ENCODE results near the gene FIBCD1.

The FIBCD1 gene, protein sequence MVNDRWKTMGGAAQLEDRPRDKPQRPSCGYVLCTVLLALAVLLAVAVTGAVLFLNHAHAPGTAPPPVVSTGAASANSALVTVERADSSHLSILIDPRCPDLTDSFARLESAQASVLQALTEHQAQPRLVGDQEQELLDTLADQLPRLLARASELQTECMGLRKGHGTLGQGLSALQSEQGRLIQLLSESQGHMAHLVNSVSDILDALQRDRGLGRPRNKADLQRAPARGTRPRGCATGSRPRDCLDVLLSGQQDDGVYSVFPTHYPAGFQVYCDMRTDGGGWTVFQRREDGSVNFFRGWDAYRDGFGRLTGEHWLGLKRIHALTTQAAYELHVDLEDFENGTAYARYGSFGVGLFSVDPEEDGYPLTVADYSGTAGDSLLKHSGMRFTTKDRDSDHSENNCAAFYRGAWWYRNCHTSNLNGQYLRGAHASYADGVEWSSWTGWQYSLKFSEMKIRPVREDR

DNA sequence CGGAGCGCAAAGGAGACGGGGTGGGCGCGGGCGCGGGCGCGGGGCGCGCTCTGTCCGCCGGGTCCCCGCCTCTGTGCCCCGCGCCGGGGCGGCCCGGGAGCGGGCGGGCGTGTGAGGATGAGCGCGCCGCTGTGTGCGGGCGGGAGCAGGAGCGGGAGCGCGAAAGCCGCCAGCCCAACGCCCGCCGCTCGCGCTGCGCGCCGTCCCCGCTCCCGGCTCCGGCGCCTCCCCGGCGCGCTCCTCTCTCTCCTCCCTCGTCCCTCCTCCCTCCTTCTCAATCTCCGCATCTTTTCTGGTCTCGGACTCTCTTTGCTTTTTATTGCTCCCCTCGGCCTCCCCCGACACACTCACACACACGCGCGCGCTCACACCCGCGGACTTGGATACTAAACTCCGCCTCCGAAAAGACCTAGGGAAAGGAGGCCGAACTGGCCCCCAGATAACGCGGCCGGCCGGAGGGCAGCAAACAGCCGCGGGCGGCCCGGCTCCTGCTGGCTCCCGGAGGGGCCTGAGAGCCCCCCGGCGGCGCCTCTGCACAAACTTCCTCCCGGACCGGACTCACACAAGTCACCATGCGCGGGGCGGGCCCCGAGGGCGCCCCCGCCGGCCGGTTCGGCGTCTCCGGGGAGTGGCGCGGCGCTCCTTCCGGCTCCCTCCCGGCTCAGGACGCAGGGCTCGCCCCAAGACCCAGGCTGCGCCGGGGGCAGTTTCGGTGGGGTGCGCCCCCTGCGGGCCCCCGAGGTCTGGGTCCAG, at the start of gene FIBCD1:
Gene FIBCD1, minus strand, starts transcription at position 596 of the 753 bp plus-strand sequence. CDS start 640 bp downstream, outside the sequence.
- no peak for DNase-seq (ENCODE audit: low read depth, low spot score)

DNA sequence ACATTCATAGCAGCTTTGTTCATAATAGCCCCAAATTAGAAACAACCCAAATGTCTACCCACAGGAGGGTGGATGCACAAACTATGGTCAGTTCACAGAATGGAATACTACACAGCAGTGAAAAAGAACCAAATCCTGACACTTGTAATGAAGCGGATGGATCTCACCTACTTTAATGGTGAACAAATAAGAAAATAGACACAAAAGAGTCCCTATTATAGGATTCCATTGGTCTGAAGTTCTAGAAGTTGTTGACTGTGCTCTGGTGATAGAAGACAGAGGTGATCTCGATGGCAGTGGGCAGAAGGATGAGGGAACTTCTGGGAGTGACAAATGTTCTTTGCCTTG, 49.3 kb upstream of the FIBCD1 start:
- DNase-seq (ENCODE audit: low read depth, low spot score): no peak

DNA sequence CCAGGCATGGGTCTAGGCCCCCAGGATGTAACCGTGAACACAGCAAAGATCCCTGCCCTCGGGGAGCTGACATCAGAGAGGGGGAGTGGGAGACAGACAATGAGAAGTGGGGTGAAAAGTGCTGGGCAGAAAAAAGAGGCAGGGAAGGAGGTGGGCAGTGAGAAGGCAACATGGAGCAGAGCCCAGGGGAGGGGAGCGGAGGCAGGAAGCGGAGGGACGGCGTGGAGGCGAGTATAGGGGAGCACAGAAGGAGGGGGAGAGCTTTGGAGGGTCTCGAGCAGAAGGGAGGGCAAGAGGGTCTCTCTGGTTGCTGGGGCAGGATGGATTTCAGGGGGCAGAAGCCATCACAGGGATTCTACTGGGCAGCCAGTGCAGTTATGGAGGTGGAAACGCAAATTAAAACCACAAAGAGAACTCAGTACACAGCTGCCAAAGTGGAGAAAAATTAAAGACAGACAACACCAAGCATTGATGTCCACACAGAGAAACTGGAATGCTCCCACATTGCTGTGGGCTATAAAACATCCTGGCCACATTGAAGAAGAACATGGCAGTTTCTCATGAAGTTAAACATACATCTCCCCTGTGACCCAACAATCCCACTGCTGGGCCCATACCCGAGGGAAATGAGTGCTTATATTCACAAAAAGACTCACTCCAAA, 48.8 kb upstream of the FIBCD1 start:
- DNase-seq (ENCODE audit: low read depth, low spot score): no peak

DNA sequence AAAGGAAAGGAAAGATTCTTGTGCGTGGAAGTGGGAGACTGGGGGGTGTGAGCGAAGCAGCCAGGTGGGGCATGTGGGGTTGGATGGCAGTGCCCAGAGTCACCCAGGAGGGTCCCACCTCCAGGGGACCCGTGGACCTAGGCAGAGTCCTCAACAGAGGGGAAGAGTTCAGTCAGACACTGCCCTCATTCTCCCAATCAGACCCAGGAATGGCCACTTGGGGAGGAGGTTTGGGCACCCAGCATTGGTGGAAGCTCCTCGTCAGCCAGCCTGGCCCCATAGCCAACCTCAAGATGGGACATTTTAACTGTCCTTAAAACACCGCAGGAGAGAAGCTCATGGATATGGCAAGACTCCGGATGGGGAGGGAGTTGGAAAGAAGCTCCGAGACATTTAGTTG, 48.0 kb upstream of the FIBCD1 start:
- no peak for DNase-seq (ENCODE audit: low read depth, low spot score)

DNA sequence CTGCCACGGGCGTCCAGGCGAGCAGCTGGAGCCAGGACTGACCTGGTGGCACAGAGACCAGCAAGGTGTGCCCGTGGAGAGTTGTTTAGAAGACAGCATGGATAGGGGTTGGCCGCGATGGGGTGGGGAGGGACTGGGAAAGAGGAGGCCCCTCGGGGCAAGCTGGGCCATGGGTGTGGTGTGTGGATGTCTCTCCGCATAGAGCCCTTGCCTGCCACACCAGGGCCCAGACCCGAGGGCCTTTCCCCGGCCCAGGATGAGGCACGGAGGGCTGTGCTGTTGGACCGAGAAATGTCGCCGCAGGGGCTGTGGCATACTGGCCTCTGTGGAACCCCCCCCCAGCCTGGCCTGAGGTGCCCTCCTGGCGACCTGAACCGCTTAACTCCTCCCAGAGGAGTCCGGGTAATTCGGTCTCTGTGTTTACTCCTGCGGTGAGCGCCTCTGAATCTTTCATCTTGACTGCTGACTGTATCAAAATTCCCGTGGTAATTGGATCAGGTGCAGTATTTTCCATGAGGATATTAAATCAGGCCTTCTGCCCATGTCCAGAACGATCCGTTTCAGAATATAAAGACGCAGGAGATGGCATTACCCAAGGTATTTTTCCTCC, 47.4 kb upstream of the FIBCD1 start:
- no peak for DNase-seq (ENCODE audit: low read depth, low spot score)

DNA sequence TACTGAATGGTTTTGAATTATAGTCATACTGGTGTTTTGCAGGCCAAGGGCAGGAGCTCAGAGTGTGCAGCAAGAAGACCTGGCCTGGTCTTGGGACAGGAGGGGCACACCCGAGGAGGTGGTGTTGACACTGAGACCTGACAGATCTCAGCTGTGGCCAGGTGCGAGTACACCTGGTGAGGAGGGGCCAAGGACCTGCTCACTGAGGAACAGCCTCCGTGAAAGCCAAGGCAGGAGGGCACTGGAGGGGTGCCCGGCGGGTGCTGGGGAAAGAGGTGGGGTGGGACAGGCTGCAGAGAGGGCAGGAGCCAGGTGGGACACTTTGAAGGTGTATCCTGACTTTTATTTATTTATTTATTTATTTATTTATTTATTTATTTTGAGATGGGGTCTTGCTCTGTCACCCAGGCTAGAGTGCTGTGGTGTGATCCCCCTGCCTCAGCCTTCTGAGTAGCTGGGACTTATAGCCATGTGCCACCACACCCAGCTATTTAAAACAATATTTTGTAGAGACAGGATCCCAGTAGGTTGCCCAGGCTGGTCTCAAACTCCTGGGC, 46.6 kb upstream of the FIBCD1 start:
- DNase-seq (ENCODE audit: low read depth, low spot score): no peak

DNA sequence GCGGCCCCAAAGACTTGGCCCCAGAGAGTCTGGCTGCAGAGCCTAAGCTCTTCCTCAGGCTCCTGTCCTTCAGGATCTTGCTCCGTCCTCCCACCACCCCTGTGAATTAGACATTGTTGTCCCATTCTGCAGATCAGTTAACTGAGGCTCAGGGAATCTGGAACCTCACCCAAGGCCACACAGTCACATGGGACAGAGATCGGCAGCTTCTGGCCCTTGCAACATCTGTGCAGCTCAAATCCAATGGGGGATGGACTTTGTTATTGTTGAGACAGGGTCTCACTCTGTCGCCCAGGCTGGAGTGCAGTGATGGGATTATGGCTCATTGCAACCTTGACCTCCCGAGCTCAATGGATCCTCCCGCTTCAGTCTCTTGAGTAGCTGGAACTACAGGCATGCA, 46.0 kb upstream of the FIBCD1 start:
- DNase-seq (ENCODE audit: low read depth, low spot score): no peak

DNA sequence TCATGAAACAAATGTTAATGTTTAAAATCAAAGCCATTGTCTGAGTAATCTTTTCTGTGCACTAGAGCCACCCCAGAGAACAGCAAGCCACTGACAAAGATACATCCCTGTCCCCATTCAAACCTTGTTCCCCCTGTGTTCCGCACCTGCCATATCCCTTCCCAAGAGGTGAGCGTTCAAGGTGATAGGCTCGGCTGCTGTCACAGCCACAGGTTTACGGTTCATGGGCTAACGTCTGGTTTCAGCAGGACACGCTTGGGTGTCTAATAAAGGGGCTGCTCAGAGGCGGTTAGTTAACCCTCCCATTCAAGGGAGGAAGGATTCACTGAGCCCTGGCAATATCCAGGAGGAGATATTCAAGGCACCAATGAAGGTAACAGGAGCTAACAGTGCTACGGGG, 45.5 kb upstream of the FIBCD1 start:
- DNase-seq (ENCODE audit: low read depth, low spot score): no peak

DNA sequence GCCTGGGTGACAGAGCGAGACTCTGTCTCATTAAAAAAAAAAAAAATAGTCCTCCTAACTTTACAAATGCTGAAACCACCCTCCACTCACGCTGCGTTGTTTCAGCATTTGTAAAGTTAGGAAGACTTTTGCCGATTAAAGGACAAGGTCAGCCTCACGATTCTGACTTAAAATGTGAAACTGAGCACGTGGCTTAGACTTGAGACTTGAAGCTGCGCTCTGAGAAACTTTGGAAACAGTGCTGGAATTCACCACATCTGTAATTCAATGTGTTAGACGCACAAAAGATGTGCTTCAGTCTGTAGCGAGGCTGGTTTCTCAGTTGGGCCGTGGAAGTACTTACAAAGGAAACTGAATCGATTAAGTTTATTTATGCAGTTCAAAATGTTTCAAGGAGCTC, 44.9 kb upstream of the FIBCD1 start:
- no peak for DNase-seq (ENCODE audit: low read depth, low spot score)

DNA sequence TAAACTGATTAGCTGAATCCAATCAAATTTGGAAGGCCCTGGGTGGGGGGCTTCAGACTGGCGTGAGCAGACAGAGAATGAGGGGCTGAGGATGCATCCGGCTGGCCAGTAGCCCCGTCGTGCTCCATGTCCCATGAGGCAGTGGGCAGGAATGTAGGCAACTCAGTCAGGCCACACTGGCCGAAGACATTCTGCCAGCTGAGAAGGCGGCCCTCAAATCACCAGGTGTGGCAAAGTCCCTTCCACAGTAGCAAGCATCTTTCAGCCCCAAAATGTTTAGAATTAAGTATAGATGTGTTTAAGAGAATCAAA, 44.3 kb upstream of the FIBCD1 start:
- no peak for DNase-seq (ENCODE audit: low read depth, low spot score)

DNA sequence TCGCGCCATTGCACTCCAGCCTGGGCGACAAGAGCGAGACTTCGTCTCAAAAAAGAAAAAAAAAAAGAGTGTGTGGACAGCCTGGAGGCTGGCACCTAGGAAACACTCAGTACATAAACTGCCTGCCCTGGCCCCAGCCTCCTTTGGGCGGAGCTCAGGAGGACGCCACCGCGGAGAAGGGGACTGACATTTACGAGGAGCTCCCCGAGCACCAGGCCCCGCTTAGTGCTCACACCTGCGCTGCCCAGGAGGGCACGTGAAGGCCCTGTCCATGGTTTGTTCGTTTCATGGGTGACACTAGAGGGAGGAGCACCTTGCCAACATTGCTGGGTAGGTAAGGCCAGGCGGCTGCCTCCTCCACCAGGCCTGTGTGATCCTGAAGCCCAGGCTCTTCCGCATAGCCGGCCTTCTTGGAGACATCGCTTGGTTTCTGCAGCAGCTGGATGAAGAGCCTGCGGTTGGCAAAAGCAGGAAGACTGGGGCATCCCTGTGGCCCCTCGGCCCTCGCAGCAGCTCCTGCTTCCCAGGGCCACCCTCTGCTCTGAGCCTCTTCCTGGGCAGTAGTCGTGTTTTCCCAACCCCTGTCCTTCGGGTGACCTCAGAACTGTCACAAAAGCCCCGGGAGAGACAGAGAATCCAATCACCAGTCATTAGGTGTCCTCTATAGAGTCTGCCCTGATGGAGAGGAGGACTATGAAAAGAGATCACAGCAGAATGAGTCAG, 43.8 kb upstream of the FIBCD1 start:
- DNase-seq (ENCODE audit: low read depth, low spot score): no peak

DNA sequence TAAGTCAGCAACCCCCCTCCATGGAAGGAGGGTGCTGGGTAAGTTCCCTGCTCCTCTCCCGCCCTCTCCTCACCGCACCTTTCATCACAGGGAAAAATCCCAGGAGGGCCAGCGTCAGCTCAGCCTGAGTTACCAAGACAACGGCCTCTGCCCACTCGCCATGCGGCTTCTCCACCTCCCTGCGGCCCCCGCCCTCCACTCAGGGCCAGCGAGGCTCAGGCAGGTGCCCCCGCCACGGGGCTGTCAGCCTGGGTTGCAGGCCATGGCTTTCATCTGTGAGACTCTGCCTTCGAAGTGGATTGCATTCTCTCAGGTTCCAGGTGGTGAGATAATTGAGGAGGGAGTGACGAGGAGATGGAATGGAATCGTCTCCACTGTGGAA, 42.7 kb upstream of the FIBCD1 start:
- no peak for DNase-seq (ENCODE audit: low read depth, low spot score)

DNA sequence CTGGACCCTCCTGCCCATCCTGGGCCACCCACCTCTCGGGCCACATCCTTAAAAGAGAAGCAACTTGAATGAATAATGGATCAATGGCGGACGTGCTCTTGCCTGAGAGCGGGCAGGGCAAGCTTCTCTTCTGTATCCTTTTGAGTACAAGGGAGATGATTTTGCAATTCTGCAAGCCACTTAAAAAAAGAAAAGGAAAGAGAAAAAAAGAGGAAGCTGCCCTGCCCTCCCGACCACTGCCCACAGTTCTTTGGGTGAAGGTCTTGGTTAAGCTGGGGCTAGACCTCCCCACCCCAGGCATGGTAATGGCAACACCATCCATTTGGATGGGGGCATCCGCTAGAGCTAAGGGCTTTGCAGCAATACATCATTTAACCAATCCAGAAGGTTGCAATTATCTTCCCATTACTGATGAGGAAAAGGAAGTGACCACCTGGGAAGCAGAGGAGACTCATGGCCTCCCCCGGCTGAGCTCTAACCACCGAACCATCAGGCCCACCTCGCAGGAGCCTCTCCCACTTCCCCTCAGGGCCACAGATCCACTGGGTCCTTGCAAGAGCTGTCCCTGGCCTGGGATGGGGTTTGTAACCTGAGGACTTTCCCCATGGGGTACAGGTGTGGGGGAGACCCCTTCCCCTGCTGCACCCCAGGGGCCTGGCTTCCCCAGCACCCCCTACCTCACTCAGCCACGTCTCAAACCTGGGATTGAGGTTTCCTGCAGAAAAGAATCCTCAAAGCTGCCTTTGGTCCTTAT, 42.1 kb upstream of the FIBCD1 start:
- no peak for DNase-seq (ENCODE audit: low read depth, low spot score)

DNA sequence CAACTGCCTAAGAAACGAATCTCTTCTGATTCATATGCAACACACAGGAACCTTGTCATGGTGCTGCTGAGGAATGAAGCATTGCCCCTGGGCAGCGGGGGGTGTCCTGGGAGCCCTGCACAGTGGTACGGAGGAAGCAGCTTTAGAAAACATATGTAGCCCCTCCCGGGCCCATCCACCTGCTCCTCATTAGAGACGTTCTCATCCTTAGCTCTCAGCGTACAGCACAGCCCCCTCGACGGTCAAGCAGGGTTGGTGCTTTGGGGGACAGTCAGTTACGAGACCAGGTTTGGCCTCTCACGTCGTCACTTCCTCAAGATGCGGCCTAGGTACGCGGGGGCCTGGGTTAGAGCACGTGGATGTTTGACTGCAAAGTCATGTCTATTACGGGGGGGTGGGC, 41.5 kb upstream of the FIBCD1 start:
- no peak for DNase-seq (ENCODE audit: low read depth, low spot score)

DNA sequence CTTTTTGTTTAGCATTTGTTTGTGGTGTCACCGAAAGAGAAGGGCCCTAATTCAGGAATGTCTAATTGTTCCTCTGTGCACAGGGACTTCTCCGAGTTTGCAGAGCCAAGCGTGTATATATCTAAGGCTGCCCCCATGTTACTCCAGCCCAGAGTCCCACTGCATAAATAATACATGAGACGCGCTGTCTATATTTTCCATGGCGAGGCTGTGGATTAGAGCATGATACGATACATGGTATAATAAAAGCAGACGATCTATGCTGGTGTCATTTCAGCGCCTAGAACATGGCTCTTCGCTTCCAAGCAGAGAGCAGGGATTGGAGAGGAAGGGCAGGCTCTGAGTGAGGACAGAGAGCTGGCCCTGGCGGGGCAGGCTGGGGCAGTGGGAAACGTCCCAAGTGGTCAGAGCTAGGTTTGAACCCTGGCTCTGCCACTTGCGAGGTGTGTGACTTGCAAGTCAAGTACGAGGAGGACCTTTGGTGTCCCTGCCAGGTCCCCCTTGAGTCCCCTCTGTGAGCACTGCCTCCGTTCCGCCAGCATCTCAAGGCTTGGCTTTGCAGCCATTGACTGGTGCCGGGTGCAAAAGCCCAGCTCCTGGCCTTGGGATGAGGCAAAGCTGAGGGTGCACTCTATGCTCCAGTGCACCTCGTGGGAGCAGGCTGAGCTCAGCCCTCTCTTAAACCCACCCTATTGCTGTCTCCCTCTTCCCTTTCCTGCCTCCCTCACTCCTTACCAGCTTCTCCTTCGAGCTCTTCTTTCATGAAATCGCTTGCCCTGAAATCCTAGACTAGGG, 40.7 kb upstream of the FIBCD1 start:
- DNase-seq (ENCODE audit: low read depth, low spot score): no peak

DNA sequence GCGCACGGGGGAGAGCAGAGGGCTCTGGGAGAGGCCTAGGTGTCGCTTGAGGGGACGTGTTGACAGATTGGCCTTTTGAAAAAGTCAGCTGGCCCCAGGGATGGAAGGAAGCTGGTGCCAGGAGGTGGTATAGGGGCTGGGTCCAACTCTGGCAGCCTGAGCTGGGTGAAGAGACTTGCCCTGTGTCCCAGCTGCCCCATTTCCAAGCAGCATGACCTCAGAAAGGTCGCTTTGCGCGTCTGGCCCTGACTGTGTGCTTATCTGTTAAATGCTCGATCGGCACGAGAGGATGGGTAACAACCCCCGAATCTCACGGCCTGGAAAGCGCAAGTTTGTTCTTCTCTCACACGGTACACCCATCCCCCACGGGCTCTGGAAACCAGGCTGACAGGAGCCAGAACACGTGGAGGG, 38.8 kb upstream of the FIBCD1 start:
- no peak for DNase-seq (ENCODE audit: low read depth, low spot score)

DNA sequence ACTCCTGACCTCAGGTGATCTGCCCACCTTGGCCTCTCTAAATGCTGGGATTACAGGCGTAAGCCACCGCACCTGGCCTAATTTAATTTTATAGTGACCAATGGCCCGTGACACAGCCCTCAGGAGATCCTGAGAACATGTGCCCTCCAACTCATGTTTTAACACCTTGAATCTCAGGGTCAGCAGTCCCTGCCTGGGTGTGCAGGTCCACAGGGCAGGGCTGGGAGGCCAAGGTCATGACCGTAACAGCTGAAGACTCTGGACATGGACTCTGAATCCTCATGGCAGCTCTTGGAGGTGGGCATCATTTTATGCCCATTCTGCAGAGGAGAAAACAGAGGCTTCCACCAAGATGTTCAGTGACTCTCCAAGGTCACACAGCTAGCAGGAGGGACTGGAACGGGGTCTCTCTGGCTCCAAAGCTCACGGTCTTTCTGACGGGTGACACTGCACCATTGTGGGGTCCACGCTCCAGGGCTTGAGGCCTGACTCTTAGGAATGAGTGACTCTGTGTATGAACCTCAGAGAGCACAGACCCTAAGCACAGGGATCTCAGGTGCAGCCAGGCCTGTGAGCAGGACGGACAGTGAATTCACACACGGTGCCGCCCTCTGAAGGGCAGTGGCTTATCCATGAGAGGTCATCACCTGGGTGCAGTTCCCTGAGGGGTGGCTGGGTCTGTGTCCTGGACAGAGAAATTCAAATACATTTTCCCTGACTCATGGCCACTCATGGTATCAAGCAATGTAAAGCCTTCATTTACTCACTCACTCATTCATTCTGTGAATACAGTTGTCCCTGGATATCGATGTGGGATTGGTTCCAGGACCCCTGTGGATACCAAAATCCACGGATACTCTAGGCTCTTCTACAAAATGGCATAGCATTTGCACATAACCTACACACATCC, 37.1 kb upstream of the FIBCD1 start:
- DNase-seq (ENCODE audit: low read depth, low spot score): no peak

DNA sequence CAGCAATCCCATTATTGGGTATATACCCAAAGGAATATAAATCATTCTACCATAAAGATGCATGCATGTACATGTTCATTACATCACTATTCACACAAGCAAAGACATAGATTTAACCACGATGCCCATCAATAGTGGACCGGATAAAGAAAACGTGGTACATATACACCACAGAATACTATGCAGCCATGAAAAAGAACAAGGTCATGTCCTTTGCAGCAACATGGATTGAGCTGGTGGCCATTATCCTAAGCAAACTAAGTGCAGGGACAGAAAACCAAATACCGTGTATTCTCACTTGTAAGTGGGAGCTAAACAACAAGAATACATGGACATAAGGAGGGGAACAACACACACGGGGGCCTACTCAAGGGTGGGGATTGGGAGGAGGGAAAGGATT, 36.1 kb upstream of the FIBCD1 start:
- no peak for DNase-seq (ENCODE audit: low read depth, low spot score)

DNA sequence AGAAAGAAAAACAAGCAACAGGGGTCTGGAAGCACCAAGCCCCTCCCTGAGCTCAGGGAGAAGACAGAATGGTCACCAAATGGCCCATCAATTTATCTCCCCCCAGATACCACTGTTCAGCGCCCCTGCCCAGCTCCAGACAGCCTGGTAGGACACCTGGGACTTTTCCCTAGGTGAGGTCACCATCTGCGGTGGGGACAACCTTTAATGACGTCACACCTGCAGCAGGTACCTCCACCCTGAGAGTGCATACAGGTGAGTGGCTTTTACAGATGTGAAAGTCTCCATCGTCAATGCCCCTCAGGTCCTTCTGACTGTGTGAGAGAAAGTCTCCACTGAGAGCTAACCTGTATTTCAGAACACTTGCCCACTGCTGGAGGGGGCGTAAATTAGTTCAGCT, 35.6 kb upstream of the FIBCD1 start:
- no peak for DNase-seq (ENCODE audit: low read depth, low spot score)
